Activated CD4-positive, alpha-beta T cell treated with anti-CD3 and anti-CD28 coated beads, Interleukin-2, Interleukin-6, amounts not matched to agents 100 ng/mL and 50 ng/mL, durations not matched to agents 16 hours and 8 hours (primary cell): ENCODE measurements around the gene CFHR5.
"Not testable (repeated sequence)": the region's sequence is repeated elsewhere in the genome, so short reads cannot be mapped to it uniquely, and the experiment has no call there.

Source experiments
- DNase-seq: peaks from one replicate; pipeline ENCODE4 v3.0.0-alpha.2; 2020

CFHR5 gene

GRCh38 chr1:196977278-196977677 lies at the start of gene CFHR5:
CFHR5 (plus strand) TSS chr1:196977556; CDS start chr1:196977665, 109 bp downstream.
- DNase-seq, result no peak

GRCh38 chr1:196932853-196933252 lies 44.5 kb upstream of the CFHR5 start:
- not testable (repeated sequence) for DNase-seq

GRCh38 chr1:196933531-196934189 lies 43.7 kb upstream of the CFHR5 start:
- no peak for DNase-seq

- not testable (repeated sequence) for DNase-seq
Observed at GRCh38 chr1:196941474-196941873, 35.9 kb upstream of the CFHR5 start.

GRCh38 chr1:196943568-196943967 lies 33.8 kb upstream of the CFHR5 start, which contains the start of gene CFHR2:
CFHR2 (plus strand) TSS chr1:196943738; CDS start chr1:196943881, 143 bp downstream.
- not testable (repeated sequence) for DNase-seq

- DNase-seq, result no peak
Observed at GRCh38 chr1:196951711-196952394, 25.5 kb upstream of the CFHR5 start.

GRCh38 chr1:196954778-196955177 lies 22.6 kb upstream of the CFHR5 start:
- DNase-seq, result no peak

- no peak for DNase-seq
Observed at GRCh38 chr1:196955926-196956325, 21.4 kb upstream of the CFHR5 start.

- no peak for DNase-seq
Observed at GRCh38 chr1:196960854-196961253, 16.5 kb upstream of the CFHR5 start.

GRCh38 chr1:196970182-196970581 lies 7.2 kb upstream of the CFHR5 start:
- DNase-seq, result no peak

- DNase-seq, result no peak
Observed at GRCh38 chr1:196976278-196976677, 1.1 kb upstream of the CFHR5 start.

- DNase-seq, result no peak
Observed at GRCh38 chr1:196980859-196981258, 3.5 kb downstream of the CFHR5 start.

- not testable (repeated sequence) for DNase-seq
Observed at GRCh38 chr1:196982247-196982646, 4.9 kb downstream of the CFHR5 start.

GRCh38 chr1:196991919-196992651 lies 14.7 kb downstream of the CFHR5 start:
- not testable (repeated sequence) for DNase-seq

- no peak for DNase-seq
Observed at GRCh38 chr1:196993916-196994315, 16.6 kb downstream of the CFHR5 start.

- DNase-seq, result no peak
Observed at GRCh38 chr1:196997423-196997822, 20.1 kb downstream of the CFHR5 start.

GRCh38 chr1:197001828-197002227 lies 24.5 kb downstream of the CFHR5 start:
- no peak for DNase-seq

GRCh38 chr1:197003132-197003531 lies 25.8 kb downstream of the CFHR5 start:
- no peak for DNase-seq

GRCh38 chr1:197008861-197009260 lies 31.5 kb downstream of the CFHR5 start:
- no peak for DNase-seq

- no peak for DNase-seq
Observed at GRCh38 chr1:197011614-197012013, 34.3 kb downstream of the CFHR5 start.

- DNase-seq, result no peak
Observed at GRCh38 chr1:197013234-197013633, 35.9 kb downstream of the CFHR5 start.

GRCh38 chr1:197016751-197017150 lies 39.4 kb downstream of the CFHR5 start:
- no peak for DNase-seq

GRCh38 chr1:197017558-197018146 lies 40.3 kb downstream of the CFHR5 start:
- DNase-seq, result no peak
